K562 (cell line): ENCODE results near the gene IQCK.

ENCODE experiments used
- ATF7 ChIP-seq: fragments of 450-650 bp; IDR thresholded peaks from 2 replicates; pipeline ENCODE4 v1.7.1; 2014; ENCODE audit warnings: mild to moderate bottlenecking, moderate library complexity
- LARP7 ChIP-seq: fragments of 450-650 bp; IDR thresholded peaks from 2 replicates; pipeline ENCODE4 v1.6.1; 2016
- MTF1 ChIP-seq: fragments of 250-450 bp; sonication (Bioruptor Pico); IDR thresholded peaks from 2 replicates; pipeline ENCODE4 v1.9.0; 2021; ENCODE audit warnings: moderate library complexity, mild to moderate bottlenecking, inconsistent platforms, borderline replicate concordance
- SP1 ChIP-seq: sonication (generic); formaldehyde crosslinking; IDR thresholded peaks from 2 replicates; pipeline ENCODE4 v1.8.1; 2022; ENCODE audit warnings: mild to moderate bottlenecking, missing genetic modification reagents
- TGIF2 ChIP-seq: sonication (generic); formaldehyde crosslinking; IDR thresholded peaks from 2 replicates; pipeline ENCODE4 v1.8.1; 2022; ENCODE audit warnings: mild to moderate bottlenecking, missing genetic modification reagents, moderate library complexity
- TF ChIP-seq, protein P1 (sequence below): fragments of 200-800 bp; sonication (Bioruptor generic); IDR thresholded peaks from 2 replicates; pipeline ENCODE4 v1.6.1; 2017; ENCODE audit warnings: missing genetic modification characterization, missing compliant biosample characterization
- TF ChIP-seq, protein P2 (sequence below), 3 experiments: IDR thresholded peaks in 2 of 3; conservative IDR thresholded peaks in 1 of 3; 2 replicates each; pipeline ENCODE4 v1.5.1; 2011 to 2012; ENCODE audit warnings: low read length in 3 of 3, mild to moderate bottlenecking in 3 of 3, control low read depth in 2 of 3, improper control_type of control experiment in 1 of 3, inconsistent platforms in 1 of 3, low read depth in 1 of 3, mixed read lengths in 1 of 3, moderate library complexity in 1 of 3; ENCODE audit not compliant: insufficient read depth in 2 of 3

DNA sequence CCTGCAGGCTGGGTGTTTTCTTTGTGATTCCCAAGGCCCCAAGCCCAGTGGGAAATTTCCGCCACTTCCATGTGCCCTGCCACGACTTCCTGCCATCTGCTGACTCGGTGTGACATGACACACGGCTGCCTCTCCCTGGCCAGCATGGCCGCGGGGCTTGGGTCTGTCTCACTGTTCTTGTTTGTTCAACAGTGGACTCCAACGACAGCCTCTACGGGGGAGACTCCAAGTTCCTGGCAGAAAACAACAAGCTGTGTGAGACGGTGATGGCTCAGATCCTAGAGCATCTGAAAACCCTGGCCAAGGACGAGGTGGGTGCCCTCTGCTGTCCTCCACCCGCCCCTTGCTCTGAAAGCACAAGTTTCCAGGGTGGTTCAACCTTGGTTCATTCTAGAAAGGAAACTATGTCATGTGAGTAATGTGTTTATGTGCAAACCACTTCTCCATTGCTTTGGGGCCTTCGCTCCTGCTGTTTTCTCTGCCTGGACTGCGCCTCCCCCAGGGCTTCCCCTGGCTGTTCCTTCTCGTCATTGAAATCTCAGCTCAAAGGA is 26.8 kb upstream of the IQCK start:
- TF ChIP-seq LARP7 (no peak), MTF1 (CRISPR knock-in tag) (no peak), ATF7 (no peak), SP1 (CRISPR knock-in tag) (no peak), TGIF2 (CRISPR knock-in tag) (no peak)
- TF ChIP-seq, protein P1, sequence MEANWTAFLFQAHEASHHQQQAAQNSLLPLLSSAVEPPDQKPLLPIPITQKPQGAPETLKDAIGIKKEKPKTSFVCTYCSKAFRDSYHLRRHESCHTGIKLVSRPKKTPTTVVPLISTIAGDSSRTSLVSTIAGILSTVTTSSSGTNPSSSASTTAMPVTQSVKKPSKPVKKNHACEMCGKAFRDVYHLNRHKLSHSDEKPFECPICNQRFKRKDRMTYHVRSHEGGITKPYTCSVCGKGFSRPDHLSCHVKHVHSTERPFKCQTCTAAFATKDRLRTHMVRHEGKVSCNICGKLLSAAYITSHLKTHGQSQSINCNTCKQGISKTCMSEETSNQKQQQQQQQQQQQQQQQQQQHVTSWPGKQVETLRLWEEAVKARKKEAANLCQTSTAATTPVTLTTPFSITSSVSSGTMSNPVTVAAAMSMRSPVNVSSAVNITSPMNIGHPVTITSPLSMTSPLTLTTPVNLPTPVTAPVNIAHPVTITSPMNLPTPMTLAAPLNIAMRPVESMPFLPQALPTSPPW (CRISPR knock-in tag), result no peak
- TF ChIP-seq, protein P2, sequence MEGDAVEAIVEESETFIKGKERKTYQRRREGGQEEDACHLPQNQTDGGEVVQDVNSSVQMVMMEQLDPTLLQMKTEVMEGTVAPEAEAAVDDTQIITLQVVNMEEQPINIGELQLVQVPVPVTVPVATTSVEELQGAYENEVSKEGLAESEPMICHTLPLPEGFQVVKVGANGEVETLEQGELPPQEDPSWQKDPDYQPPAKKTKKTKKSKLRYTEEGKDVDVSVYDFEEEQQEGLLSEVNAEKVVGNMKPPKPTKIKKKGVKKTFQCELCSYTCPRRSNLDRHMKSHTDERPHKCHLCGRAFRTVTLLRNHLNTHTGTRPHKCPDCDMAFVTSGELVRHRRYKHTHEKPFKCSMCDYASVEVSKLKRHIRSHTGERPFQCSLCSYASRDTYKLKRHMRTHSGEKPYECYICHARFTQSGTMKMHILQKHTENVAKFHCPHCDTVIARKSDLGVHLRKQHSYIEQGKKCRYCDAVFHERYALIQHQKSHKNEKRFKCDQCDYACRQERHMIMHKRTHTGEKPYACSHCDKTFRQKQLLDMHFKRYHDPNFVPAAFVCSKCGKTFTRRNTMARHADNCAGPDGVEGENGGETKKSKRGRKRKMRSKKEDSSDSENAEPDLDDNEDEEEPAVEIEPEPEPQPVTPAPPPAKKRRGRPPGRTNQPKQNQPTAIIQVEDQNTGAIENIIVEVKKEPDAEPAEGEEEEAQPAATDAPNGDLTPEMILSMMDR (IDR thresholded peaks at IDR 0.05 in 2 of 3, conservative IDR thresholded peaks at IDR 0.05 in 1 of 3; ENCODE audit: insufficient read depth in 2 of 3, low read depth in 1 of 3, low read length in 3 of 3), result no peak
